Measurements from ENCODE around the gene SNED1.

SNED1 gene

DNA sequence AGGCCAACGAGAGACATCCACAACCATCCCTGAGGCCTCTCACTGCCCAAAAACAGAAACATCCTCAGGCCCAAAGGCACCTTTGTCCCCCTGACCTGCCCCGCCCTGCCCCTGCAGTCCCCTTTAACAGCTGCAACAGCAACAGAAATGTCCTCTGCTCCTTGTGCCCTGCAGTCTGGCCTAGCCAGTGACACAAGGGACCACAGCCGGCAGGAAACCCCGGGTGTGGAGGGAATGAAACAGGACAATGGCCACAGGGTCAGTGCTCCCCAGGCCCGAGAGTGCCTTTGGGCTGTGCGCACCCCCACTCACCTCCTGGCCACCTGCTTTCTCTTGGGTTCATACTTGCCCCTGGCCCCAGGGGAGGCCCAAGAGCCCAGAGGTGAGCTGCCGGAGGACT lies 35.6 kb downstream of the SNED1 start:
- no peak overlapping the region for H3K4me3 ChIP-seq (ENCODE audit: low read depth, low read length)
- DNase-seq (ENCODE audit: low read depth) = no peak
- TF ChIP-seq, protein P1, sequence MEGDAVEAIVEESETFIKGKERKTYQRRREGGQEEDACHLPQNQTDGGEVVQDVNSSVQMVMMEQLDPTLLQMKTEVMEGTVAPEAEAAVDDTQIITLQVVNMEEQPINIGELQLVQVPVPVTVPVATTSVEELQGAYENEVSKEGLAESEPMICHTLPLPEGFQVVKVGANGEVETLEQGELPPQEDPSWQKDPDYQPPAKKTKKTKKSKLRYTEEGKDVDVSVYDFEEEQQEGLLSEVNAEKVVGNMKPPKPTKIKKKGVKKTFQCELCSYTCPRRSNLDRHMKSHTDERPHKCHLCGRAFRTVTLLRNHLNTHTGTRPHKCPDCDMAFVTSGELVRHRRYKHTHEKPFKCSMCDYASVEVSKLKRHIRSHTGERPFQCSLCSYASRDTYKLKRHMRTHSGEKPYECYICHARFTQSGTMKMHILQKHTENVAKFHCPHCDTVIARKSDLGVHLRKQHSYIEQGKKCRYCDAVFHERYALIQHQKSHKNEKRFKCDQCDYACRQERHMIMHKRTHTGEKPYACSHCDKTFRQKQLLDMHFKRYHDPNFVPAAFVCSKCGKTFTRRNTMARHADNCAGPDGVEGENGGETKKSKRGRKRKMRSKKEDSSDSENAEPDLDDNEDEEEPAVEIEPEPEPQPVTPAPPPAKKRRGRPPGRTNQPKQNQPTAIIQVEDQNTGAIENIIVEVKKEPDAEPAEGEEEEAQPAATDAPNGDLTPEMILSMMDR (IDR thresholded peaks at IDR 0.05; ENCODE audit: control insufficient read depth, extremely low read depth, insufficient read depth) = no peak

DNA sequence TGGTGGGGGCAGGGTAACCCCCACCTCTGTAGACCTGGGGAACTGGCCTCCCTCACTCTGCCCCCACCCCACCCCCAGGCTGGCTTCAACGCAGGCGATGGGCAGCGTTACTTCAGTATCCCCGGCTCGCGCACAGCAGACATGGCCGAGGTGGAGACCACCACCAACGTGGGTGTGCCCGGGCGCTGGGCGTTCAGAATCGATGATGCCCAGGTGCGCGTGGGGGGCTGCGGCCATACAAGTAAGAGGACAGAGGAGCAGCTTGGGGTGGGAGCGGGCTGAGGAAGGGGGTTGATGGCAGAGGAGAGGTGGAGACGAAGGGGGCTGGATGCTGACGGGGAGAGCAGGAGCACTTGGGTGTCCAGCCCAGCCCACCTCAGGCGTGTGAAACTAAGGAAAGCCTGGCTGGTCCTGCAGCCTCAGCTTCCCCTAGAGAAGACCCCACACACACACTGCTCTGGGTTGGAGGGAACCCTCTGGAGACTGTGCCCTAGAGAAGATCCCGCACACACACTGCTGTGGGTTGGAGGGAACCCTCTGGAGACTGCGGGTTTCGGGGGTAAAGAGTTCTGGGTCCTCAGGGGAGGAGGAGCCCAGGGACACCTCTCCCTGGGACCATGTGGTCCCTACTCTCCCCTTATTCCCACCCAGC lies 36.2 kb downstream of the SNED1 start:
- DNase-seq (ENCODE audit: low read depth) = no peak
- TF ChIP-seq, protein P1 (IDR thresholded peaks at IDR 0.05; ENCODE audit: control insufficient read depth, extremely low read depth, insufficient read depth) = no peak
- no peak overlapping the region for H3K4me3 ChIP-seq (ENCODE audit: low read depth, low read length)

DNA sequence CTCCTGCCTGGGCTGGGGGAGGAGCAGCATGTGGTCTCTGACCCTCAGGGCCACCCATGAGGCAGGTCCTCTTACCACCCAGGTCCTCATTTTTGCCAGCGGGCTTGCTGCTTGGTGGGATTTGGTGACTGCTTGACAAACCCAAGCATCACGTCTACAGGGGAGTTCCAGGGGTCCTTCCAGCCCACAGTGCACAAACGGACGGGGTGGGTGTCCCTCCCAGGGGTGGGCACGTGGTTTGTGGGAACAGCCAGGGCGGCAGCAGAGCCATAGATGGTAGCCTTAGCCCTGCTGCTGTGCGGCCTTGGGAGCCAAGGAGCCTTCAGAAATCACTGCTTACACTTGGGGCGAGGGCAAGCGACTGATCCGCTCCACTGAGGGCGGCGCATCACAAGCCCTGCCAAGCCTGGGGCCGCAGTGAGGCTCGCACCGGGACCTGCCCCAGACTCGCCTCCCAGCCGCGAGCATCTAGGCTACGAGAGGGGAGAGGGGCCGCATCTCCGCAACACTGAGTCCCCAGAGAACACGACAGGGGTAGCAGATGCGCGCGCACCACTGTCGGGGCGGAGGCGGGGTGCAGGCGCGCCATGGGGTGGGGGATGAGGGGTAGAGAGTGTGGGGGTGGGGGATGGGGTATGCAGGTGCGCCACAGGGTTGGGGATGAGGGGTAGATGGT lies 36.9 kb downstream of the SNED1 start:
- H3K4me3 ChIP-seq (ENCODE audit: low read depth, low read length) = no peak overlapping the region
- TF ChIP-seq, protein P1 (IDR thresholded peaks at IDR 0.05; ENCODE audit: control insufficient read depth, extremely low read depth, insufficient read depth) = no peak
- DNase-seq (ENCODE audit: low read depth) = no peak

DNA sequence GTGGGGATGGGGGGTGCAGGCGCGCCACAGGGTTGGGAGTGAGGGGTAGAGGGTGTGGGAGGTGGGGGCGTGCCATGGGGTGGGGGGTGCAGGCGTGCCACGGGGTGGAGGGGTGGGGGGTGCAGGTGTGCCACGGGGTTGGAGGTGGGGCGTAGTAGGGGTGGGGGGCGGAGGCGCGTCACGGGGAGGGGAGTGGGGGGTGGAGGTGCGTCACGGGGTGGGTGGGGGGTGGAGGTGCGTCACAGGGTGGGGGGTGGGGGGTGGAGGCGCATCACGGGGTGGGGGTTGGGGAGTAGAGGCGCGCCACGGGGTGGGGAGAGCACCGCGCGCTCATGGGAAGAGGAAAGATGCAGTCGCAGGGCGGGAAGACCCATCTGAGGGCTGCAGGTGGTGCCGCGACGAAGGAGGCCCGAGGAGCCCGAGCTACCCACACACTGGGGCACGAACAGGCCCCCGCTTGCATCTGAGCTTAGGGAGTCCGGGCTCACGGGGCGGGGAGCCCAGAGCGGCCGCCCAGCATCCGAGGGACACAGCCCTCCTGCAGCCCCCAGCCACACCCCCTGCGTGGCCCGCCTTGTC lies 37.5 kb downstream of the SNED1 start:
- DNase-seq (ENCODE audit: low read depth) = no peak
- TF ChIP-seq, protein P1 (IDR thresholded peaks at IDR 0.05; ENCODE audit: control insufficient read depth, extremely low read depth, insufficient read depth) = no peak

DNA sequence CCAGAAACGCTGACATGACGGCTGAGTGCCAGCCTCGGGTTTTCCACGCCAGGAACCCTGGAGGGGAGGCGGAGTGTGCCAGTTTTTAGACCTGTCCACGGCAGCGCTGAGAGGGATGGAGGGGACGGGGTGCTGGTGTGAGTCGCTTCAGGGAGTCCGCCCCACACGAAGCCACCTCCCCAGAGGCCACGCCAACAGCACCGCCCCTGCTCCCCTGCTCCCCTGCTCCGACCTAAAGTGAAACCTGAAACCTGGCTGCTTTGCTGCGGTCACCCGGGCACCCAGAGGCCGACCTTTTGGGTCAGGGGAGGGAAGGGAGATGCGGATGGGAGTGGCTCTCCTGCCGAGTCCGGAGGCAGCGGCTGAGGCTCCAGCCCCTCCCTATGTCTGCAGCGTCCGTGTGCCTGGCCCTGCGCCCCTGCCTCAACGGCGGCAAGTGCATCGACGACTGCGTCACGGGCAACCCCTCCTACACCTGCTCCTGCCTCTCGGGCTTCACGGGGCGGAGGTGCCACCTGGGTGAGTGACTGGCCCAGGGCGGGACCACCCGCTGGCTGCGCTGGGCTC lies 38.1 kb downstream of the SNED1 start:
- TF ChIP-seq, protein P1 (IDR thresholded peaks at IDR 0.05; ENCODE audit: control insufficient read depth, extremely low read depth, insufficient read depth) = no peak
- no peak for DNase-seq (ENCODE audit: low read depth)
- no peak overlapping the region for H3K4me3 ChIP-seq (ENCODE audit: low read depth, low read length)

More for the DNA sequence above, 37.5 kb downstream of the SNED1 start:
- no peak overlapping the region for H3K4me3 ChIP-seq (ENCODE audit: low read depth, low read length)

DNA sequence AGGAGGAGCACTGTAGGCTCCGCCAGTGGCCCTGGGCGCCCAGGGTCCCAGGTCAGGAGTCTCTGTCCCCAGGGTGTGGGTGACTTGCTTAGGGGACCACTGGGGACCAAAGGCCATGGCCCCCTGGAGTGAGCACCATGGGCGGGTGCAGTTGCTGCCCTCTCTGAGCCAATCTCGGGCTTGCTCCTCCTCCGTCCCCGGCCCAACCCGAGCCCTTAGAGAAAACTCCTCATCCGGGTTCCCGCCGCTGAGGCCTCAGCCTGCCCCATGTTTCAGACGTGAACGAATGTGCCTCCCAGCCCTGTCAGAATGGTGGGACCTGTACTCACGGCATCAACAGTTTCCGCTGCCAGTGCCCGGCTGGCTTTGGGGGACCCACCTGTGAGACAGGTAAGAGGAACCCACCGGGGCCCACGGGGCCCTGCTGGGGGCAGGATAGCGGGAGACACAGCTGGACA lies 38.6 kb downstream of the SNED1 start:
- DNase-seq (ENCODE audit: low read depth) = no peak
- TF ChIP-seq, protein P1 (IDR thresholded peaks at IDR 0.05; ENCODE audit: control insufficient read depth, extremely low read depth, insufficient read depth) = no peak
- no peak overlapping the region for H3K4me3 ChIP-seq (ENCODE audit: low read depth, low read length)
